NT2/D1 (cell line): ENCODE data around the gene NUP35.
A peak's percentile ranks its signal among the peaks of the same experiment; 100 is the strongest.

Source experiments
- DNase-seq: peaks from one replicate; pipeline ENCODE4 v3.0.0-alpha.2; 2011; ENCODE audit warnings: low read depth, low spot score
- H3K27me3 ChIP-seq: 2 replicates; pipeline ENCODE4 v1.6.0; 2011; ENCODE audit warnings: mild to moderate bottlenecking; ENCODE audit not compliant: insufficient read length, insufficient read depth
- H3K36me3 ChIP-seq: 2 replicates; pipeline ENCODE4 v1.6.1; 2011; ENCODE audit warnings: mild to moderate bottlenecking, low read length, mixed read lengths; ENCODE audit not compliant: insufficient read depth, insufficient read length
- H3K4me1 ChIP-seq: 2 replicates; pipeline ENCODE4 v1.5.1; 2011; ENCODE audit not compliant: insufficient read depth, insufficient read length
- H3K4me3 ChIP-seq: 2 replicates; pipeline ENCODE4 v1.5.1; 2011; ENCODE audit warnings: low read depth; ENCODE audit not compliant: insufficient read length
- H3K9ac ChIP-seq: 2 replicates; pipeline ENCODE4 v1.6.0; 2011; ENCODE audit warnings: low read depth; ENCODE audit not compliant: insufficient read length
- H3K9me3 ChIP-seq: 2 replicates; pipeline ENCODE4 v1.5.1; 2011; ENCODE audit warnings: mild to moderate bottlenecking, low read length; ENCODE audit not compliant: insufficient read depth
- SUZ12 ChIP-seq: IDR thresholded peaks from 2 replicates; pipeline ENCODE4 v1.6.1; 2011; ENCODE audit not compliant: insufficient read length, insufficient read depth; ENCODE audit errors: extremely low read depth
- YY1 ChIP-seq: IDR thresholded peaks from 2 replicates; pipeline ENCODE4 v1.6.1; 2011; ENCODE audit not compliant: insufficient read length, insufficient read depth
- ZNF274 ChIP-seq: IDR thresholded peaks from 2 replicates; pipeline ENCODE4 v1.6.1; 2011; ENCODE audit warnings: mild to moderate bottlenecking, low read depth, low read length

Gene NUP35, protein sequence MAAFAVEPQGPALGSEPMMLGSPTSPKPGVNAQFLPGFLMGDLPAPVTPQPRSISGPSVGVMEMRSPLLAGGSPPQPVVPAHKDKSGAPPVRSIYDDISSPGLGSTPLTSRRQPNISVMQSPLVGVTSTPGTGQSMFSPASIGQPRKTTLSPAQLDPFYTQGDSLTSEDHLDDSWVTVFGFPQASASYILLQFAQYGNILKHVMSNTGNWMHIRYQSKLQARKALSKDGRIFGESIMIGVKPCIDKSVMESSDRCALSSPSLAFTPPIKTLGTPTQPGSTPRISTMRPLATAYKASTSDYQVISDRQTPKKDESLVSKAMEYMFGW

DNA sequence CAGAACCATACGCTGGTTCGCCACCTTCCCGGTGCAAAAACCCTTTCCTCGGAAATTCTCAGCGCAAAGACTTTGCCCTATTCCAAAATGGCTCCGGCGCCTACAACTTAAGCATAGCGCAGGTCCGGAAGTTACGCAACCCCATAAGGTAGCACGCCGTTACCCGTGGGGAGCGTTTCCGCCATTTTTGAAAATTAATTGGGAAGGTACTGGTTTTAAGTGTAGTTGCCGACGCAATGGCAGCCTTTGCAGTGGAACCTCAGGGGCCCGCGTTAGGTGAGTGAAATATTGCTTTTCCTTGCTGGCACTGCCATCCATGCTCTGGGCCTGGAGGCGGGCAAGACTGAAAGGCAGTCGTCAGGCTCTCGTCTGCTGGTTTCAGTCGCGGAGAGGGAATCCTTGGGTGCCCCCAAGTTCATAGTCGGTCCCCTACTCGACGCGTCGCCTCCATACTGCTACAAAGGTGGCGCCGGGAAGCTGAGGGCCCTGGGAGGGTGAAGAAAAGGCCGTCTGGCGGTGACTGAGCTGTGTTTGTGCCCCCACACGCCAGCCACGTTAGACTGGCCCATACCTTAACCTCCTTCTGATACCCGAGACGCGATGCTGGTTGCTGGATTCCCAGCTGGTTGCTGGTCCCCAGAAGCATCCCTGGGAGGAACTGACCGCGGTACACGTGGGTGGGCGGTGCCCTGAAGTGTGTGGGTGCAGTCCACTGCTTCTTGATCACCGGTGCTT, at the start of gene NUP35:
TSS of gene NUP35 (plus strand) at position 222 of the 735 bp plus-strand sequence. CDS start at position 237, 15 bp downstream.
- peak within 1 kb of the TSS; percentile 86 for H3K4me3 ChIP-seq
- TF ChIP-seq ZNF274 (no peak), YY1 (peak; percentile 97)
- H3K27me3 ChIP-seq = no peaks in the 10 kb centered on the region
- H3K9me3 ChIP-seq = no peaks in the 10 kb centered on the region
- peak; percentile 87 for DNase-seq
- H3K4me1 ChIP-seq = no peaks in the 10 kb centered on the region
- H3K9ac ChIP-seq = peak within 1 kb of the TSS; percentile 87
- peaks cover 27% of the 10 kb centered on the region for H3K36me3 ChIP-seq

DNA sequence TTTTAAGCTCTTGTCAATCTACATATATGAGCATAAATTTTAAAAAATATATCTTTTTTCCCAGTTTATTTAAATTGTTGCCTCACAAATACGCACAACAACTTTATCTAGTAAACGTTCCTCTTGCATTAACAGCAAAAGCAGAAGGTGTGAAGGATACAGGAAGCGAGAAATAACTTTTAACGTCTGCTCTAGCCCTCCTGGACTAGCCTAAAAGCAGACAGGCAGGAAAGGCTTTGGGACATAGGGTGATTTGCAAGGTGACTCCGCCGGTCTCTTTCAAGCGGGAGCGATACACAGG, 46.1 kb upstream of the NUP35 start:
- DNase-seq = peak; percentile 48
- peak overlapping the region; percentile 72 for H3K9ac ChIP-seq
- no peak for TF ChIP-seq YY1
- TF ChIP-seq SUZ12 = no peak
- no peak for TF ChIP-seq ZNF274
- H3K9me3 ChIP-seq = no peaks in the 10 kb centered on the region
- H3K27me3 ChIP-seq = no peaks in the 10 kb centered on the region
- H3K4me1 ChIP-seq = no peaks in the 10 kb centered on the region
- H3K4me3 ChIP-seq = peak overlapping the region; percentile 48
- H3K36me3 ChIP-seq = no peaks in the 10 kb centered on the region

DNA sequence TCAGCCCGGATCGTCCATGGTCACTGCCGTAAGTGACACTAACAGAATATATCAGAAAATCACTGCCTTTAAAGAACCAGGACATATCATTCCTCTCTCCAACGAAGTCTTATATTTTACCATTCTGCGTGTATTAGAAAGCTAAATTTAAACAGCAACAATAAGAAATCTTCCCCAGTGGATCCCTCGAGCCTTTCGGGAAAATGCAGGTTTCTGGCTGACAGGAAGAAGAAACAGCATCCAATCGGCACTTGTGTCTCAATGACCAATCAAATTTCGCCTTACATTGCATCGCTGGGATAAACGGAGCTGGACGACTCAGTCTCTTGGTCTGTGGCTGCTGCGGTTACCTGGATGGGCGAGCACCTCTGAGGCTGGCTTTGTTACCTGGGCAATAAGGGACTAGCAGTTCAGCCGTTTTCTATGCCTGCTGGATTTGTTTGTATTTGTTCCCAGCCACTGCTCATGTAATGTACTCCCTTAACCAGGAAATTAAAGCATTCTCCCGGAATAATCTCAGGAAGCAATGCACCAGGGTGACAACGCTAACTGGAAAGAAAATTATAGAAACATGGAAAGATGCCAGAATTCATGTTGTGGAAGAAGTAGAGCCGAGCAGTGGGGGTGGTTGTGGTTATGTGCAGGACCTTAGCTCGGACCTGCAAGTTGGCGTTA, 45.6 kb upstream of the NUP35 start, which contains the start of gene DUSP19:
TSS of gene DUSP19 (plus strand) at position 284 of the 675 bp plus-strand sequence. CDS start at position 471, 187 bp downstream.
- peak; percentile 89 for DNase-seq
- Histone ChIP-seq H3K36me3 (no peaks in the 10 kb centered on the region), H3K9ac (peak within 1 kb of the TSS; percentile 72), H3K4me3 (peak within 1 kb of the TSS; percentile 48), H3K4me1 (no peaks in the 10 kb centered on the region), H3K9me3 (no peaks in the 10 kb centered on the region), H3K27me3 (no peaks in the 10 kb centered on the region)
- TF ChIP-seq YY1 (no peak), ZNF274 (no peak), SUZ12 (no peak)

DNA sequence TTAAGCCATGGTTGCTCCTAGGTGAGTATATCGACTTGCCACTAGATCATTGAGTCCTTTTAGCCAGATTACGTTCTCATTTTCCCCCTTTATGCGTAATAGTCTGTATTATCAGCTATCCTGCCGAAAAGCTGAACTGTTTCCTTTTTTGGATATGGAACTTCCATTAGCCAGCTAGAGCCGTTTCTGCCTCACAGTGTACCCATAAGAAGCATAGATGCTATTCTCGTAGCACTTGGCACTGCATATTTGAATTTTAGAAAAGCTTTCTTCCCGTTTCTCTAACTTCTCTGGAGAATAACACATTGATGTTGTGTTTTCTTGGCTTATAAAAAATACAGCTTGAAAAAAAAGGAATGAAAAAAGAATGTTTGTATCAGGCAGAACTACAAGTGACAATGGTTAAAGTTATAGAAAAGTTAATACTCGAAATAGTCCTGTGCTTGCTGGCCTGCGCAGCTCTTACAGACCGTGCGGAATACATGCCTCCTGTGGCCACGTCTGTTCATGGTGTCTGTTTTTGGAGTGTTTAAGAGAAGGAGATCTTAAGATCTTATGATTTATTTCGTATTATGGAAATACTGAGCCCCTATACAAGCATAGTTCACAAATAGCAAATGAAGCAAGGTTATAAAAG, 45.0 kb upstream of the NUP35 start:
- H3K27me3 ChIP-seq = no peaks in the 10 kb centered on the region
- H3K4me1 ChIP-seq = no peaks in the 10 kb centered on the region
- DNase-seq = no peak
- peak overlapping the region; percentile 48 for H3K4me3 ChIP-seq
- H3K9ac ChIP-seq = peak overlapping the region; percentile 68
- H3K36me3 ChIP-seq = no peaks in the 10 kb centered on the region
- no peaks in the 10 kb centered on the region for H3K9me3 ChIP-seq
- TF ChIP-seq SUZ12 (no peak), ZNF274 (no peak), YY1 (no peak)

DNA sequence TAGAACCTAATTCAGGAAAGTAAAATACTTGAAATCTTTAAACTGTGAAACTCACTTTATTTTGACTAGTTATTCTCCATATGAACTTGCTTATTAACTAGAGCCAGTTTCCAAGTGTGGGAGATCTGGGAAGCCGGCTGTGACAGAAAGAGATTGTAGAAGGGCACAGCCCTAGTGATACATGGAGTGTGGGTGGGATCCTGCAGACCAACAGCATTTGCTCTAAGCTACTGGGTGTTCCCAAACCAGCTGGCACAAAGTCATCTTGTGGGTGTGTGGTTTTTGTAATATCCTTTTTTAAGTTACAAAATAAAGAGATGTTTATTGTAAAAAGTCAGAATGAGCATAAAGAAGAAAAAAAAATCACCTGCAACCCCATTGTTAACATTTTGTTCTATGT, 42.3 kb upstream of the NUP35 start:
- H3K27me3 ChIP-seq = no peaks in the 10 kb centered on the region
- no peak overlapping the region for H3K4me3 ChIP-seq
- TF ChIP-seq ZNF274 (no peak), YY1 (no peak), SUZ12 (no peak)
- no peak for DNase-seq
- no peak overlapping the region for H3K9ac ChIP-seq
- no peaks in the 10 kb centered on the region for H3K9me3 ChIP-seq
- no peaks in the 10 kb centered on the region for H3K36me3 ChIP-seq
- no peaks in the 10 kb centered on the region for H3K4me1 ChIP-seq

DNA sequence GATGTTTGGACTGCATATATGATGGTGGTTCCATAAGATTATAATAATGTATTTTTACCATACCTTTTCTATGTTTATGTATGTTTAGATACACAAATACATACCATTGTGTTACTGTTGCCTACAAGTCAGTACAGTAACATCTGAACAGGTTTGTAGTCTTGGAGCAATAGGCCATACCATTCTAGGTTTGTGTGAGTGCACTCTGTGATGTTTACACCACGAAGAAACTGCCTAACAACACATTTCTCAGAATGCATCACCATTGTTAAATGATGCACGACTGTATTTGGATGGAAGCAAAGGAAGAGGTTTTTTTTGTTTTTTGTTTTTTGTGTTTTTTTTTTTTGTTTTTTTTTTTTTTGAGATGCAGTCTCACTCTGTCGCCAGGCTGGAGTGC, 36.2 kb upstream of the NUP35 start:
- TF ChIP-seq ZNF274 = no peak
- TF ChIP-seq YY1 = no peak
- no peak for TF ChIP-seq SUZ12
- no peaks in the 10 kb centered on the region for H3K27me3 ChIP-seq
- H3K9me3 ChIP-seq = no peaks in the 10 kb centered on the region
- no peak for DNase-seq
- no peak overlapping the region for H3K4me3 ChIP-seq
- H3K9ac ChIP-seq = no peak overlapping the region
- H3K4me1 ChIP-seq = no peaks in the 10 kb centered on the region
- no peaks in the 10 kb centered on the region for H3K36me3 ChIP-seq
